ENCODE measurements around the gene PLEKHN1.

Gene PLEKHN1

DNA sequence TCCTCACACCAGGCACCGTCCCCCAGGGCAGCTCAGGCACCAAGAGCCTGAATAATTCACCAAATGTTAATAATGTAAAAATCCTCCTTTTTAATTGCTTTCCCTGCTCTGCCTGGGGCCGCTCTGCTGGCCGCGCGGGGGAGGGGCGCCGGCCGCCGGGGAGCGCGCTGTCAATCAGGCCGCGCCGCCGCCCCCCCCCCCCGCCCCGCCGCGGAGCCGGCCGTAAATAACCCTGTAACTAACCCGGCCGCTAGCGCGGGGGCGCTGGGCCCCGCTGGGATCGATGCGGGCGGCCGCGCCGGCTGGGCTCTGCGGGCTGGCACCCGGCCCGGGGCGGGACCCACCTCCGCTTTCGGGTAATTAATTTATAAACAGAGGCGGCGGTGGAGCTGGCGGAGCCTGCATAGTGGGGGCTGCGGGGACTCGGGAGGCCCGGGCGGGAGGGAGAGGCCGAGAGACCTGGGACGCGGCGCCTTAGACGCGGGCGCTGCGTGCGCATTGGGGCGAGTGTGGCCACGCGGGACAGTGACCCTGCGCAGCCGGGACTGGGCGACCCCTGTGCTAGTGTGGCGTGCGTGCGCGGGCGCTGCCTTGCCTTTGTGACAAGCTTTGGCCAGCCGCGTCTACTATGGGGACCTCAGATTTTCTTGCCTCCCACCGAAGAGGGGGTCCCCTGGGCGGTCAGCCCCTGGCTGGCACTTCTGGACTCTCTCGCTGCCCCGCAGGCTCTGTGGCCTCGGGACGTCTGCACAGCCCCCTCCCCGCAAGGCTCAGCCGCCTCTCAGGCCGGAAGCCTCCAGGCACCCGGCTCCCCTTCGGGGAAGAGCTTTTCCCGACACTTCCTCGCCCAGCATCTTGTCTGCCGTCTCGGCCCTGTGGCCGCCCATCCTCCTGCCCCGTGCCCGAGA is 25.9 kb upstream of the PLEKHN1 start:
- POLR2A ChIA-PET, result interaction anchor here (0.6 to 7.5 kb wide), 12 partner anchors 10 to 675 kb away, joined by 3 to 61 read pairs (median 6); partner anchors contain the start of genes MIB2, NOC2L and SAMD11

DNA sequence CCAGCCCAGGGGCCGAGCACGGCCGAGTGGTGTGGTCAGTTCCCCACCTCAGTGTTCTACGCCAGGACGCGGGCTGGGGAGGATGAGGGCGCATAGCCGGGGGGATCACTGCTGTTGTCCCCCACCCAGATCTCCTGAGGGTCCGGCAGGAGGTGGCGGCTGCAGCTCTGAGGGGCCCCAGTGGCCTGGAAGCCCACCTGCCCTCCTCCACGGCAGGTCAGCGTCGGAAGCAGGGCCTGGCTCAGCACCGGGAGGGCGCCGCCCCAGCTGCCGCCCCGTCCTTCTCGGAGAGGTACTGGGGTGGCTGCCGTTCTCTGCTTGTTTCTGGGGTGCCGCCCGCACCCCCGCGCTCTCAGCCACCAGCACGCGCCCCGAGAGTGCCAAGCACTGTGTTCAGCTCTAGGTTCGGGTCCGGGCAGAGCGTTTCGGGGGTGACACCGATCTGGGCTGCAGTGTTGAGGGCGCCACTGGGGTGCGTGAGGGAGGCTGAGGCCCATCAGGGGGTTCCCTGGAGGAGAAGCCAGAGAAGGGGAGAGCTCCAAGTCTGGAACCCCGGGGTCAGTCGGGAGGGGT is 25.2 kb upstream of the PLEKHN1 start:
- ChIA-PET CTCF (interaction anchor here (0.6 to 2.3 kb wide), 6 partner anchors 10 to 163 kb away, joined by 3 to 10 read pairs (median 5); no protein-coding TSS in a partner anchor), POLR2A (interaction anchor here (0.8 to 7.5 kb wide), 10 partner anchors 10 to 61 kb away, joined by 3 to 61 read pairs (median 8); partner anchors contain the start of genes NOC2L and SAMD11)
- DNase-seq (ENCODE audit: extremely low spot score), result no peak
- TF ChIP-seq LEF1 (IDR thresholded peaks at IDR 0.05; ENCODE audit: borderline replicate concordance), result no peak
- TF ChIP-seq NFRKB (IDR thresholded peaks at IDR 0.05), result no peak
- TF ChIP-seq TARDBP (IDR thresholded peaks at IDR 0.05), result no peak
- peak; percentile 35; the same call in 1 of the 2 replicates for TF ChIP-seq L3MBTL2 (conservative IDR thresholded peaks at IDR 0.05)

More for the DNA sequence above, 25.9 kb upstream of the PLEKHN1 start:
- peak; percentile 80 for DNase-seq (ENCODE audit: extremely low spot score)
- CTCF ChIA-PET, result interaction anchor here (0.6 to 2.3 kb wide), 8 partner anchors 11 to 162 kb away, joined by 3 to 10 read pairs (median 6); partner anchors contain the start of gene SAMD11
- TF ChIP-seq ELF4 (IDR thresholded peaks at IDR 0.05) (no peak), FOXK2 (IDR thresholded peaks at IDR 0.05) (no peak), FOXM1 (IDR thresholded peaks at IDR 0.05; ENCODE audit: borderline replicate concordance) (peak; percentile 88), TARDBP (IDR thresholded peaks at IDR 0.05) (peak; percentile 71), L3MBTL2 (conservative IDR thresholded peaks at IDR 0.05) (no peak), SUZ12 (IDR thresholded peaks at IDR 0.05) (no peak), ARNT (IDR thresholded peaks at IDR 0.05) (peak; percentile 59; the same call in 1 of the 2 replicates), SP1 (IDR thresholded peaks at IDR 0.05) (no peak), ZNF384 (IDR thresholded peaks at IDR 0.05) (no peak), LEF1 (IDR thresholded peaks at IDR 0.05; ENCODE audit: borderline replicate concordance) (no peak), FOXA1 (IDR thresholded peaks at IDR 0.05) (no peak), BHLHE40 (IDR thresholded peaks at IDR 0.05; ENCODE audit: borderline replicate concordance) (no peak), HDGF (IDR thresholded peaks at IDR 0.05; ENCODE audit: borderline replicate concordance) (no peak), CTBP1 (IDR thresholded peaks at IDR 0.05; ENCODE audit: borderline replicate concordance) (peak; percentile 9; the same call in 1 of the 2 replicates), NFRKB (IDR thresholded peaks at IDR 0.05) (no peak)
- TF ChIP-seq, protein P1, sequence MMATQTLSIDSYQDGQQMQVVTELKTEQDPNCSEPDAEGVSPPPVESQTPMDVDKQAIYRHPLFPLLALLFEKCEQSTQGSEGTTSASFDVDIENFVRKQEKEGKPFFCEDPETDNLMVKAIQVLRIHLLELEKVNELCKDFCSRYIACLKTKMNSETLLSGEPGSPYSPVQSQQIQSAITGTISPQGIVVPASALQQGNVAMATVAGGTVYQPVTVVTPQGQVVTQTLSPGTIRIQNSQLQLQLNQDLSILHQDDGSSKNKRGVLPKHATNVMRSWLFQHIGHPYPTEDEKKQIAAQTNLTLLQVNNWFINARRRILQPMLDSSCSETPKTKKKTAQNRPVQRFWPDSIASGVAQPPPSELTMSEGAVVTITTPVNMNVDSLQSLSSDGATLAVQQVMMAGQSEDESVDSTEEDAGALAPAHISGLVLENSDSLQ (IDR thresholded peaks at IDR 0.05), result peak; percentile 88

DNA sequence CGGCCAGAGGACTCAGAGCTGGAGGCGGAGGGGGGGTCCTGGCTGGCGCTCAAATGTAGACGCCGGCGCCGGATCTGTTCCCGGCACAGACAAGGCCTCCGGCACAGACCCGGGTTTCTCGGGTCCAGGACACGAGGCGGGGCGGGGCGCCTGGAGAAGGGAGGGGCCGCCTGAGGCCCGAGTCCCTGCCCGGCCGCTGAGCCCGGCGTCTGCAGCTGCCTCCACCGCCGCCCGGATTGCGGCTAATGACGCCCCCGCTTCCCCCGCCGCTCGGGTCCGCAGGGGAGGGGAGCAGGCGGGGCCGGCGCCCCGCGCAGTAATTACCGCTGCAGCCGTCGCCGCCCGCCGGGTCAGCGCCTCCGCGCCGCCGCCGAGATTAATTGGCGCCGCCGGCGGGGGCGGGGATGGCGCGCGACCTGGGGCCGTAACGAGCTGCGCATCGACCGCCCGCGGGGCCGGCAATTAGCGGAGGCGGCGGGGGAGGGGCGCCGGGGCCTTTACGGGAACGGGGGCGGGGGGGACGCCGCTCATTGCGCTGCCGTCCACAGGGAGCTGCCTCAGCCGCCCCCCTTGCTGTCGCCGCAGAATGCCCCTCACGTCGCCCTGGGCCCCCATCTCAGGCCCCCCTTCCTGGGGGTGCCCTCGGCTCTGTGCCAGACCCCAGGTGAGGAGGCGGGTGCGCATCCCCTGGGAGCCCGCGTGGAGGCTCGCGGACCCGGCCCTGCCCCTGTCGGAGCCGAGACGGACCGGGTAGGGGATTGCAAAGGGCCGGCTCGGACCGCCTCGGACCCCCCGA is 24.5 kb upstream of the PLEKHN1 start:
- POLR2A ChIA-PET, result interaction anchor here (0.9 to 7.5 kb wide), 11 partner anchors 11 to 60 kb away, joined by 3 to 61 read pairs (median 7); partner anchors contain the start of gene SAMD11
- CTCF ChIA-PET, result interaction anchor here (1.1 to 2.3 kb wide), 4 partner anchors 9 to 36 kb away, joined by 3 to 10 read pairs (median 5); no protein-coding TSS in a partner anchor
- TF ChIP-seq TARDBP (IDR thresholded peaks at IDR 0.05) (no peak), SUZ12 (IDR thresholded peaks at IDR 0.05) (no peak), BHLHE40 (IDR thresholded peaks at IDR 0.05; ENCODE audit: borderline replicate concordance) (no peak), SP1 (IDR thresholded peaks at IDR 0.05) (no peak), HDGF (IDR thresholded peaks at IDR 0.05; ENCODE audit: borderline replicate concordance) (no peak), L3MBTL2 (conservative IDR thresholded peaks at IDR 0.05) (no peak), FOXM1 (IDR thresholded peaks at IDR 0.05; ENCODE audit: borderline replicate concordance) (peak; percentile 93), ZNF384 (IDR thresholded peaks at IDR 0.05) (no peak), FOXA1 (IDR thresholded peaks at IDR 0.05) (no peak), ELF4 (IDR thresholded peaks at IDR 0.05) (no peak), LEF1 (IDR thresholded peaks at IDR 0.05; ENCODE audit: borderline replicate concordance) (peak; percentile 96), FOXK2 (IDR thresholded peaks at IDR 0.05) (no peak), NFRKB (IDR thresholded peaks at IDR 0.05) (no peak), CTBP1 (IDR thresholded peaks at IDR 0.05; ENCODE audit: borderline replicate concordance) (peak; percentile 75; the same call in 1 of the 2 replicates), ARNT (IDR thresholded peaks at IDR 0.05) (peak; percentile 93)
- TF ChIP-seq, protein P1 (IDR thresholded peaks at IDR 0.05), result peak; percentile 62
- peak; percentile 85 for DNase-seq (ENCODE audit: extremely low spot score)

DNA sequence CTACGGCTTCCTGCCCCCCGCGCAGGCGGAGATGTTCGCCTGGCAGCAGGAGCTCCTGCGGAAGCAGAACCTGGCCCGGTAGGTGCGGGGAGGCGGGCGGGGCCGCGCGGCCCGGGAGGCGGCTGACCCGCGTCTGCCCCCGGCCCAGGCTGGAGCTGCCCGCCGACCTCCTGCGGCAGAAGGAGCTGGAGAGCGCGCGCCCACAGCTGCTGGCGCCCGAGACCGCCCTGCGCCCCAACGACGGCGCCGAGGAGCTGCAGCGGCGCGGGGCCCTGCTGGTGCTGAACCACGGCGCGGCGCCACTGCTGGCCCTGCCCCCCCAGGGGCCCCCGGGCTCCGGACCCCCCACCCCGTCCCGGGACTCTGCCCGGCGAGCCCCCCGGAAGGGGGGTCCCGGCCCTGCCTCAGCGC is 23.9 kb upstream of the PLEKHN1 start:
- no peak for DNase-seq (ENCODE audit: extremely low spot score)
- ChIA-PET POLR2A (interaction anchor here (0.7 to 7.5 kb wide), 13 partner anchors 12 to 60 kb away, joined by 3 to 61 read pairs (median 7); partner anchors contain the start of genes NOC2L and SAMD11), CTCF (interaction anchor here (1.1 to 2.3 kb wide), 3 partner anchors 9 to 22 kb away, joined by 3 to 7 read pairs (median 3); no protein-coding TSS in a partner anchor)

More for the DNA sequence above, 23.9 kb upstream of the PLEKHN1 start:
- TF ChIP-seq TARDBP (IDR thresholded peaks at IDR 0.05), result no peak
- no peak for TF ChIP-seq FOXK2 (IDR thresholded peaks at IDR 0.05)
- TF ChIP-seq FOXA1 (IDR thresholded peaks at IDR 0.05), result no peak
- no peak for TF ChIP-seq L3MBTL2 (conservative IDR thresholded peaks at IDR 0.05)
- no peak for TF ChIP-seq SUZ12 (IDR thresholded peaks at IDR 0.05)
- no peak for TF ChIP-seq ZNF384 (IDR thresholded peaks at IDR 0.05)
- TF ChIP-seq CTBP1 (IDR thresholded peaks at IDR 0.05; ENCODE audit: borderline replicate concordance), result no peak
- TF ChIP-seq ARNT (IDR thresholded peaks at IDR 0.05), result no peak
- no peak for TF ChIP-seq NFRKB (IDR thresholded peaks at IDR 0.05)
- no peak for TF ChIP-seq FOXM1 (IDR thresholded peaks at IDR 0.05; ENCODE audit: borderline replicate concordance)
- TF ChIP-seq ELF4 (IDR thresholded peaks at IDR 0.05), result no peak
- TF ChIP-seq, protein P1 (IDR thresholded peaks at IDR 0.05), result no peak
- no peak for TF ChIP-seq SP1 (IDR thresholded peaks at IDR 0.05)
- no peak for TF ChIP-seq HDGF (IDR thresholded peaks at IDR 0.05; ENCODE audit: borderline replicate concordance)
- no peak for TF ChIP-seq LEF1 (IDR thresholded peaks at IDR 0.05; ENCODE audit: borderline replicate concordance)
- TF ChIP-seq BHLHE40 (IDR thresholded peaks at IDR 0.05; ENCODE audit: borderline replicate concordance), result no peak

Measured in HEK293T (cell line).